H1 (cell line): ENCODE data around the gene ALDH1B1. TPM values are rescaled to one million over a fixed set of nuclear protein-coding genes. Genes with fewer than 3 reads are reported as not detected.

Experiments
- CTCF ChIA-PET: fragments of 300-600 bp; sonication (Branson Sonifier 250); formaldehyde crosslinking; loops from one replicate; lab custom pipeline; 2021; ENCODE audit not compliant: partially characterized antibody; lab: Charles Lee
- POLR2A ChIA-PET: fragments of 300-600 bp; sonication (Branson Sonifier 250); formaldehyde crosslinking; loops from one replicate; lab custom pipeline; 2021; ENCODE audit warnings: inconsistent platforms; ENCODE audit not compliant: partially characterized antibody; lab: Charles Lee
- DNase-seq, 2 experiments: peaks; one replicate each; pipeline versions ENCODE4 v3.0.0 to v3.0.0-alpha.2; 2010 to 2022; ENCODE audit warnings: low spot score in 2 of 2, low read depth in 1 of 2, mixed read lengths in 1 of 2
- FAIRE-seq: peaks from 2 replicates; lab custom pipeline; 2011; peaks lifted over from hg19 to GRCh38; lab: Jason Lieb, UNC
- H2AFZ ChIP-seq: 2 replicates; pipeline ENCODE4 v1.8.1; 2012; ENCODE audit warnings: low read length, inconsistent platforms
- H2AK5ac ChIP-seq: 2 replicates; pipeline ENCODE4 v1.6.1; 2013; ENCODE audit warnings: low read depth, low read length
- H2BK120ac ChIP-seq: replicated peaks from 2 replicates; pipeline ENCODE3; 2013; ENCODE audit warnings: low read depth, low read length, inconsistent platforms
- H2BK12ac ChIP-seq: 2 replicates; pipeline ENCODE4 v1.6.1; 2013; ENCODE audit warnings: low read depth, low read length
- H2BK15ac ChIP-seq: 2 replicates; pipeline ENCODE4 v1.6.1; 2013; ENCODE audit warnings: low read length
- H2BK20ac ChIP-seq: 2 replicates; pipeline ENCODE4 v1.6.1; 2013; ENCODE audit warnings: low read length
- H2BK5ac ChIP-seq: 2 replicates; pipeline ENCODE4 v1.6.1; 2013; ENCODE audit warnings: low read depth, low read length
- H3K14ac ChIP-seq: 2 replicates; pipeline ENCODE4 v1.6.1; 2013; ENCODE audit warnings: inconsistent platforms; ENCODE audit not compliant: insufficient read length
- H3K18ac ChIP-seq: 2 replicates; pipeline ENCODE4 v1.6.1; 2013; ENCODE audit warnings: low read length; ENCODE audit errors: extremely low read depth
- H3K23ac ChIP-seq: 2 replicates; pipeline ENCODE4 v1.6.1; 2013; ENCODE audit warnings: inconsistent platforms; ENCODE audit not compliant: insufficient read length
- H3K23me2 ChIP-seq: 2 replicates; pipeline ENCODE4 v1.6.1; 2013; ENCODE audit warnings: low read depth, low read length
- H3K27ac ChIP-seq: 2 replicates; pipeline ENCODE4 v1.6.1; 2011; ENCODE audit warnings: low read depth, low read length, inconsistent platforms
- H3K27me3 ChIP-seq, 4 experiments: replicated peaks in 1 of 4; 1 replicate in 1 of 4; 2 replicates in 3 of 4; pipeline versions ENCODE4 v1.6.1 to v1.8.1; 2011 to 2013; ENCODE audit warnings: low read length in 3 of 4, mild to moderate bottlenecking in 3 of 4, inconsistent platforms in 2 of 4, mixed read lengths in 2 of 4, moderate library complexity in 1 of 4; ENCODE audit not compliant: control insufficient read depth in 3 of 4, insufficient read depth in 3 of 4; ENCODE audit errors: extremely low read depth in 1 of 4
- H3K36me3 ChIP-seq, 4 experiments: 2 replicates each; pipeline versions ENCODE4 v1.6.1 to v1.8.1; 2011 to 2013; ENCODE audit warnings: mild to moderate bottlenecking in 4 of 4, low read length in 3 of 4, moderate library complexity in 2 of 4, control low read depth in 1 of 4, inconsistent platforms in 1 of 4; ENCODE audit not compliant: insufficient read depth in 4 of 4, control insufficient read depth in 2 of 4
- H3K4ac ChIP-seq: replicated peaks from 2 replicates; pipeline ENCODE3; 2013; ENCODE audit warnings: low read length, low read depth, mixed read lengths, inconsistent platforms; ENCODE audit not compliant: insufficient read length
- H3K4me1 ChIP-seq, 4 experiments: replicated peaks in 1 of 4; 1 replicate in 1 of 4; 2 replicates in 3 of 4; pipeline versions ENCODE4 v1.6.1 to v1.8.1; 2011 to 2013; ENCODE audit warnings: low read length in 3 of 4, inconsistent platforms in 2 of 4, mixed read lengths in 1 of 4; ENCODE audit not compliant: insufficient read depth in 4 of 4, control insufficient read depth in 3 of 4
- H3K4me2 ChIP-seq, 2 experiments: 2 replicates each; pipeline versions ENCODE4 v1.6.1 to v1.8.1; 2011 to 2013; ENCODE audit warnings: low read depth in 2 of 2, low read length in 2 of 2, control low read depth in 1 of 2, inconsistent platforms in 1 of 2, mild to moderate bottlenecking in 1 of 2; ENCODE audit not compliant: insufficient read depth in 1 of 2
- H3K4me3 ChIP-seq, 4 experiments: fragments of 200-600, 300-600 bp in 1 of 4; sonication (generic), shearing (Covaris generic), sonication (Bioruptor Twin) in 1 of 4; 2 replicates each; pipeline versions ENCODE4 v1.5.1 to v1.8.1; 2011 to 2016; ENCODE audit warnings: low read length in 4 of 4, low read depth in 3 of 4, control low read depth in 2 of 4, inconsistent platforms in 2 of 4, mild to moderate bottlenecking in 2 of 4, mixed read lengths in 1 of 4, moderate library complexity in 1 of 4; ENCODE audit not compliant: insufficient read depth in 2 of 4; ENCODE audit errors: extremely low read depth in 1 of 4
- H3K56ac ChIP-seq: replicated peaks from 2 replicates; pipeline ENCODE3; 2013; ENCODE audit warnings: low read depth, mild to moderate bottlenecking, mixed read lengths, low read length, inconsistent platforms; ENCODE audit not compliant: insufficient read length
- H3K79me1 ChIP-seq: 2 replicates; pipeline ENCODE4 v1.6.1; 2013; ENCODE audit warnings: low read depth, low read length, control low read depth
- H3K79me2 ChIP-seq, 2 experiments: 2 replicates each; pipeline versions ENCODE4 v1.6.1 to v1.8.1; 2012 to 2013; ENCODE audit warnings: low read length in 2 of 2, mild to moderate bottlenecking in 2 of 2, inconsistent platforms in 1 of 2; ENCODE audit not compliant: insufficient read depth in 2 of 2, control insufficient read depth in 1 of 2
- H3K9ac ChIP-seq, 4 experiments: replicated peaks in 1 of 4; 1 replicate in 1 of 4; 2 replicates in 3 of 4; pipeline versions ENCODE4 v1.6.1 to v1.8.1; 2011 to 2013; ENCODE audit warnings: low read depth in 3 of 4, low read length in 3 of 4, control low read depth in 2 of 4, mild to moderate bottlenecking in 2 of 4, moderate library complexity in 2 of 4, inconsistent platforms in 1 of 4; ENCODE audit errors: extremely low read depth in 1 of 4
- H3K9me3 ChIP-seq, 2 experiments: 2 replicates each; pipeline versions ENCODE4 v1.6.1 to v1.8.1; 2012 to 2013; ENCODE audit warnings: mild to moderate bottlenecking in 2 of 2, moderate library complexity in 2 of 2, control low read depth in 1 of 2, inconsistent platforms in 1 of 2, low read depth in 1 of 2, low read length in 1 of 2, mixed read lengths in 1 of 2; ENCODE audit not compliant: insufficient read depth in 2 of 2
- H4K20me1 ChIP-seq, 2 experiments: replicated peaks in 1 of 2; 2 replicates each; pipeline versions ENCODE3 to v1.8.1; 2011 to 2013; ENCODE audit warnings: inconsistent platforms in 2 of 2, low read length in 2 of 2, mild to moderate bottlenecking in 1 of 2; ENCODE audit not compliant: insufficient read depth in 2 of 2, control insufficient read depth in 1 of 2
- H4K5ac ChIP-seq: 2 replicates; pipeline ENCODE4 v1.6.1; 2013; ENCODE audit warnings: low read length, low read depth, mixed read lengths, inconsistent platforms; ENCODE audit not compliant: insufficient read length
- H4K8ac ChIP-seq: 2 replicates; pipeline ENCODE4 v1.8.0; 2013; ENCODE audit warnings: mild to moderate bottlenecking, moderate library complexity, low read length, inconsistent platforms; ENCODE audit not compliant: insufficient read depth; ENCODE audit errors: extremely low read depth
- H4K91ac ChIP-seq: replicated peaks from 2 replicates; pipeline ENCODE3; 2013; ENCODE audit warnings: low read length, mixed read lengths, inconsistent platforms; ENCODE audit not compliant: insufficient read length
- ATF2 ChIP-seq: IDR thresholded peaks from 2 replicates; pipeline ENCODE4 v1.6.1; 2012; ENCODE audit warnings: low read length, inconsistent platforms
- CHD1 ChIP-seq: IDR thresholded peaks from 2 replicates; pipeline ENCODE4 v1.6.1; 2012; ENCODE audit warnings: low read depth, low read length, improper control_type of control experiment
- SIN3A ChIP-seq, 2 experiments: IDR thresholded peaks in 1 of 2; conservative IDR thresholded peaks in 1 of 2; 2 replicates each; pipeline ENCODE4 v1.6.1; 2011 to 2012; ENCODE audit warnings: low read length in 2 of 2, improper control_type of control experiment in 1 of 2, low read depth in 1 of 2, mild to moderate bottlenecking in 1 of 2
- SIX5 ChIP-seq: IDR thresholded peaks from 2 replicates; pipeline ENCODE4 v1.6.1; 2011; ENCODE audit warnings: mild to moderate bottlenecking, low read depth, low read length
- SUZ12 ChIP-seq: fragments of 200-600 bp; sonication (generic); IDR thresholded peaks from 2 replicates; pipeline ENCODE4 v1.6.1; 2012; ENCODE audit warnings: mild to moderate bottlenecking, inconsistent platforms, low read length, moderate library complexity, mixed read lengths
- TAF1 ChIP-seq: IDR thresholded peaks from 2 replicates; pipeline ENCODE4 v1.6.1; 2011; ENCODE audit warnings: mild to moderate bottlenecking, low read depth, low read length
- WGBS, 2 experiments: shearing (Covaris generic) in 1 of 2; methylation state at CpG; one replicate each; pipeline versions ENCODE4 v1.1.6 to v1.1.7; 2013 to 2015; ENCODE audit warnings: low lambda C conversion rate in 2 of 2, mixed read lengths in 2 of 2, inconsistent platforms in 1 of 2, low coverage in 1 of 2, missing lambda C conversion rate in 1 of 2; ENCODE audit not compliant: insufficient replicate concordance in 2 of 2, insufficient coverage in 1 of 2, insufficient read length in 1 of 2; ENCODE audit errors: extremely low coverage in 1 of 2, missing lambda C conversion rate in 1 of 2; 5-methylcytosine and 5-hydroxymethylcytosine counted together
- polyA plus RNA-seq, 7 experiments: library from polyadenylated mRNA; depleted of rRNA in 3 of 7; stranded (reverse) in 5 of 7; unstranded in 2 of 7; fragments of >200 nt in 5 of 7; fragments of 200-250 nt in 2 of 7; gene quantifications; 1 replicate in 5 of 7; 2 replicates in 1 of 7; 4 replicates in 1 of 7; pipeline versions ENCODE4 v1.2.1 to v1.2.3, GENCODE V29; 2011 to 2013; ENCODE audit warnings: missing spikeins in 2 of 7, mixed read lengths in 2 of 7
- total RNA-seq: library from RNA; stranded (reverse); fragmentation: NEBNext Ultra II Directional; extraction: Animal tissue kit (Norgen Biotek cat#: 25700); gene quantifications from 2 replicates; pipeline ENCODE4 v1.2.1, GENCODE V29; 2021

Gene ALDH1B1
- total and polyA plus RNA-seq, 2 of the 8 experiments (the other 6 are each of a cell fraction or from before 2014, with no cell fraction given), result 41.6 to 78.7 TPM

- no peaks in the 10 kb centered on the region for H3K4me1 ChIP-seq
- no peak overlapping the region for H3K4me2 ChIP-seq
- H3K79me1 ChIP-seq, result no peaks in the 10 kb centered on the region
- H3K18ac ChIP-seq, result no peak overlapping the region
- no peak for DNase-seq
- no peak overlapping the region for H2AK5ac ChIP-seq
- no peaks in the 10 kb centered on the region for H3K23me2 ChIP-seq
- no peak overlapping the region for H3K4ac ChIP-seq
- no peak overlapping the region for H3K56ac ChIP-seq
- H3K27ac ChIP-seq, result no peak overlapping the region
- H3K79me2 ChIP-seq, result no peaks in the 10 kb centered on the region
- no peak overlapping the region for H4K5ac ChIP-seq
- FAIRE-seq, result no peak
- POLR2A ChIA-PET, result no interaction called here
- H2AFZ ChIP-seq, result no peak overlapping the region
- H2BK20ac ChIP-seq, result no peak overlapping the region
- WGBS, 2 experiments, result 93% methylated on average over 11 of the region's 11 CpGs; no CpG with 5 or more reads in 1 of the 2 experiments
- 0 out of 4 replicates have a peak, but pooled peaks cover 0 to 5% of the 10 kb centered on the region in 2 experiments for H3K9me3 ChIP-seq
- no peak overlapping the region for H4K91ac ChIP-seq
- H4K8ac ChIP-seq, result no peak overlapping the region
- H2BK15ac ChIP-seq, result no peak overlapping the region
- no peak overlapping the region for H2BK5ac ChIP-seq
- H2BK120ac ChIP-seq, result no peak overlapping the region
- CTCF ChIA-PET, result interaction anchor here (1.1 to 1.6 kb wide), 2 partner anchors 20 to 35 kb away, joined by 3 to 6 read pairs; no protein-coding TSS in a partner anchor
- no peak overlapping the region for H3K23ac ChIP-seq
- no peak overlapping the region for H3K4me3 ChIP-seq
- H2BK12ac ChIP-seq, result no peak overlapping the region
- no peaks in the 10 kb centered on the region for H3K36me3 ChIP-seq
- H3K14ac ChIP-seq, result no peak overlapping the region
- peaks cover 0 to 3% (median under 1%) of the 10 kb centered on the region in 4 experiments; a peak in 3 of 7 replicates for H3K27me3 ChIP-seq
- H4K20me1 ChIP-seq, result no peaks in the 10 kb centered on the region
- H3K9ac ChIP-seq, result no peak overlapping the region
- no peak for TF ChIP-seq SUZ12
- TF ChIP-seq SIX5, result no peak
- TF ChIP-seq TAF1, result no peak
- TF ChIP-seq CHD1, result no peak
- TF ChIP-seq SIN3A (conservative IDR thresholded peaks at IDR 0.05 in 1 of 2, IDR thresholded peaks at IDR 0.05 in 1 of 2; ENCODE audit: low read depth in 1 of 2, low read length in 2 of 2), result no peak
- TF ChIP-seq ATF2, result no peak
These were observed 44.8 kb downstream of the ALDH1B1 start for GRCh38 chr9:38437193-38437823.
